MCF 10A (cell line): ENCODE results near the gene SLMAP. TPM values are rescaled to one million over a fixed set of nuclear protein-coding genes. Genes with fewer than 3 reads are reported as not detected.
A peak's percentile ranks its signal among the peaks of the same experiment; 100 is the strongest.
"Not testable (repeated sequence)": the region's sequence is repeated elsewhere in the genome, so short reads cannot be mapped to it uniquely, and the experiment has no call there.

Experiments used
- BruUV-seq: library from RNA; stranded (reverse); fragments of 400-500 nt; replicated peaks from 2 replicates; lab custom pipeline; 2021; lab: Mats Ljungman, UMichigan
- CTCF ChIA-PET: fragments of 300-600 bp; sonication (Branson Sonifier 250); formaldehyde crosslinking; extraction: SDS; loops from one replicate; lab custom pipeline; 2021; ENCODE audit warnings: antibody characterized with exemption, inconsistent platforms; lab: Yijun Ruan, JAX
- POLR2A ChIA-PET: fragments of 300-600, 350-650 bp; sonication (Branson Sonifier 250); formaldehyde crosslinking; extraction: SDS; loops from one replicate; lab custom pipeline; 2020; ENCODE audit warnings: antibody characterized with exemption, inconsistent platforms; lab: Yijun Ruan, JAX
- DNase-seq: peaks from one replicate; pipeline ENCODE4 v3.0.0-alpha.2; 2018; ENCODE audit not compliant: unreplicated experiment
- H3K27ac Mint-ChIP-seq: one replicate; pipeline ENCODE4 v1.8.0; 2022; ENCODE audit warnings: mild to moderate bottlenecking, low read depth, mixed read lengths; ENCODE audit not compliant: unreplicated experiment
- H3K27me3 Mint-ChIP-seq: one replicate; pipeline ENCODE4 v1.8.0; 2022; ENCODE audit warnings: mixed read lengths; ENCODE audit not compliant: insufficient read depth, unreplicated experiment
- H3K36me3 Mint-ChIP-seq: one replicate; pipeline ENCODE4 v1.8.0; 2022; ENCODE audit warnings: mild to moderate bottlenecking, moderate library complexity, mixed read lengths; ENCODE audit not compliant: insufficient read depth, unreplicated experiment
- H3K4me1 Mint-ChIP-seq: one replicate; pipeline ENCODE4 v1.8.0; 2022; ENCODE audit warnings: mixed read lengths; ENCODE audit not compliant: insufficient read depth, unreplicated experiment
- H3K4me3 Mint-ChIP-seq: one replicate; pipeline ENCODE4 v1.8.0; 2022; ENCODE audit warnings: mild to moderate bottlenecking, moderate library complexity, mixed read lengths; ENCODE audit not compliant: unreplicated experiment
- H3K9me3 Mint-ChIP-seq: one replicate; pipeline ENCODE4 v1.8.0; 2022; ENCODE audit warnings: mixed read lengths; ENCODE audit not compliant: unreplicated experiment
- intact Hi-C: fragments of 100-400 bp; cut with micrococcal nuclease; formaldehyde crosslinking; loops from 2 replicates; pipeline ENCODE4 v1.14.1; 2022
- total RNA-seq: library from RNA; stranded (reverse); gene quantifications from 2 replicates; pipeline ENCODE4 v1.2.3, GENCODE V29; 2022
- TF ChIP-seq, protein P1 (sequence below): fragments of 200-600 bp; IDR thresholded peaks from one replicate; pipeline ENCODE4 v1.8.0; 2022; ENCODE audit warnings: antibody characterized with exemption, mild to moderate bottlenecking; ENCODE audit not compliant: unreplicated experiment

Gene SLMAP
- total RNA-seq, 1 experiment from 2014 or later: 77.9 TPM

DNA sequence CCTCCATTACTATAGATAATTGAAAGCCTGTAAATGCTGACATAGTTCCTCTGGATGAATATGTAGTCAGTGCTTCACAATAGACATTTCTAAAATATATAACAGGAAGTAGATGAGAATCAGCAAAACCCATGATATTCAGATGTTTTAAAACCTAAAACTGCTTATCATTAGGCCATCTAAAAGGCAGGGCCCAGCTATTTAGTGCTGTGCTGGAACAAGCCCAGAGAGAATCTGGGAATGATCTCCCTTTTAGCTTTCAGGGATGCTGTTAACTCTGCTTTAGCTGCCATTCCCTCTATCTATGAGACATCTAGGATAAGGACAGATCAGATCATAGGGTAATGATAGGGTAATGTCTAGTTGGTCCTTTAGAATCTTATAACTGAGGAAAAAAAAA, 106.8 kb downstream of the SLMAP start:
- no TSS peak for BruUV-seq
- Mint-ChIP-seq H3K27me3 (no peaks in the 10 kb centered on the region), H3K4me3 (no peak overlapping the region), H3K4me1 (no peaks in the 10 kb centered on the region), H3K27ac (no peak overlapping the region), H3K36me3 (peaks cover 84% of the 10 kb centered on the region), H3K9me3 (no peaks in the 10 kb centered on the region)
- ChIA-PET POLR2A (interaction anchor here (0.7 kb wide), 2 partner anchors 9 to 135 kb away, joined by 3 read pairs; no protein-coding TSS in a partner anchor), CTCF (interaction anchor here (0.5 to 1.1 kb wide), 4 partner anchors 10 to 724 kb away, joined by 3 to 4 read pairs (median 3); no protein-coding TSS in a partner anchor)
- no peak for DNase-seq
- TF ChIP-seq, protein P1, sequence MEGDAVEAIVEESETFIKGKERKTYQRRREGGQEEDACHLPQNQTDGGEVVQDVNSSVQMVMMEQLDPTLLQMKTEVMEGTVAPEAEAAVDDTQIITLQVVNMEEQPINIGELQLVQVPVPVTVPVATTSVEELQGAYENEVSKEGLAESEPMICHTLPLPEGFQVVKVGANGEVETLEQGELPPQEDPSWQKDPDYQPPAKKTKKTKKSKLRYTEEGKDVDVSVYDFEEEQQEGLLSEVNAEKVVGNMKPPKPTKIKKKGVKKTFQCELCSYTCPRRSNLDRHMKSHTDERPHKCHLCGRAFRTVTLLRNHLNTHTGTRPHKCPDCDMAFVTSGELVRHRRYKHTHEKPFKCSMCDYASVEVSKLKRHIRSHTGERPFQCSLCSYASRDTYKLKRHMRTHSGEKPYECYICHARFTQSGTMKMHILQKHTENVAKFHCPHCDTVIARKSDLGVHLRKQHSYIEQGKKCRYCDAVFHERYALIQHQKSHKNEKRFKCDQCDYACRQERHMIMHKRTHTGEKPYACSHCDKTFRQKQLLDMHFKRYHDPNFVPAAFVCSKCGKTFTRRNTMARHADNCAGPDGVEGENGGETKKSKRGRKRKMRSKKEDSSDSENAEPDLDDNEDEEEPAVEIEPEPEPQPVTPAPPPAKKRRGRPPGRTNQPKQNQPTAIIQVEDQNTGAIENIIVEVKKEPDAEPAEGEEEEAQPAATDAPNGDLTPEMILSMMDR: no peak
- intact Hi-C loops: no loop called here

DNA sequence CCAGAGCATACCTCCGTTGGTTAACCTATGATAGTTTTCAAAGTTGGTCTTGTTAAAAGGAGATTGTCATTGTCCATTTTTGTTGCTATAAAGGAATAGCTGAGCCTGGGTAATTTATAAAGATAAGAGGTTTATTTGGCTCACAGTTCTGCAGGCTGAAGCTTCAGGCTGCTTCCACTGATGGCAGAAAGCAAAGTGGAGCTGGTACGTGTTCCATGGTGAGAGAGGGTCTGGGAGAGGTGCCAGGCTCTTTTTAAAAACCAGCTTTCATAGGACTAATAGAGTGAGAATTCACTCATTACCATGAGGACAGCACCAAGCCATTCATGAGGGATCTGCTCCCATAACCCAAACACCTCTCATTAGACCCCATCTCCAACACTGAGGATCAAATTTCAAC, 107.3 kb downstream of the SLMAP start:
- Mint-ChIP-seq H3K27ac (no peak overlapping the region), H3K4me1 (no peaks in the 10 kb centered on the region), H3K27me3 (no peaks in the 10 kb centered on the region), H3K36me3 (peaks cover 79% of the 10 kb centered on the region), H3K9me3 (no peaks in the 10 kb centered on the region), H3K4me3 (no peak overlapping the region)
- intact Hi-C loops: no loop called here
- DNase-seq: no peak
- TF ChIP-seq, protein P1: no peak
- no TSS peak for BruUV-seq
- POLR2A ChIA-PET: interaction anchor here (0.7 kb wide), 2 partner anchors 9 to 134 kb away, joined by 3 read pairs; no protein-coding TSS in a partner anchor
- CTCF ChIA-PET: interaction anchor here (1.0 to 1.1 kb wide), 2 partner anchors 10 to 107 kb away, joined by 3 to 4 read pairs; no protein-coding TSS in a partner anchor

DNA sequence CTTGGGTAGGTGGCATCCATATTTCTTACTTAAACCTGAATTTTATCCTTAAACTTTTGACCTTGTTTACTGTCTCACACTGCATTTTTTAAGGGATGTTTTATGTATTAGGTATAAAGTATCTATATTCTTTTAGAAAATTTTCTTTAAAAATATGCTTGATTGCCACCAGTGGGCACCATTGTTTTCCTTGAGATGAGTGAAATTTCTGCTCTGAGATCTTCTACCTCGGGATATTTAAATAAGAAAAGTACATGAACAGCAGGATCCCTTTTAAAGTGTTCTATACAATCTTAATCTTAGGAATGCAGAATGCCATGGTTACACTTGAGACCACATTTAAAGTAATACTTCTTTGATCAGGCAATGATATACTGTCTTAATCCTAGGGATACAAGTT, 108.7 kb downstream of the SLMAP start:
- H3K4me1 Mint-ChIP-seq: no peaks in the 10 kb centered on the region
- no peak overlapping the region for H3K4me3 Mint-ChIP-seq
- no peaks in the 10 kb centered on the region for H3K27me3 Mint-ChIP-seq
- peak; percentile 21 for DNase-seq
- intact Hi-C loops: loop anchor here (1.0 to 5.0 kb wide), 2 partner anchors 142 to 161 kb away; partner anchors contain the start of gene FLNB
- H3K36me3 Mint-ChIP-seq: peaks cover 65% of the 10 kb centered on the region
- CTCF ChIA-PET: interaction anchor here (0.6 to 2.6 kb wide), 10 partner anchors 9 to 235 kb away, joined by 3 to 9 read pairs (median 4); no protein-coding TSS in a partner anchor
- TF ChIP-seq, protein P1: peak; percentile 46
- POLR2A ChIA-PET: interaction anchor here (1.4 kb wide), 1 partner anchor 106 kb away, joined by 3 read pairs; no protein-coding TSS in a partner anchor
- no TSS peak for BruUV-seq
- H3K9me3 Mint-ChIP-seq: no peaks in the 10 kb centered on the region
- peak overlapping the region; percentile 61 for H3K27ac Mint-ChIP-seq

DNA sequence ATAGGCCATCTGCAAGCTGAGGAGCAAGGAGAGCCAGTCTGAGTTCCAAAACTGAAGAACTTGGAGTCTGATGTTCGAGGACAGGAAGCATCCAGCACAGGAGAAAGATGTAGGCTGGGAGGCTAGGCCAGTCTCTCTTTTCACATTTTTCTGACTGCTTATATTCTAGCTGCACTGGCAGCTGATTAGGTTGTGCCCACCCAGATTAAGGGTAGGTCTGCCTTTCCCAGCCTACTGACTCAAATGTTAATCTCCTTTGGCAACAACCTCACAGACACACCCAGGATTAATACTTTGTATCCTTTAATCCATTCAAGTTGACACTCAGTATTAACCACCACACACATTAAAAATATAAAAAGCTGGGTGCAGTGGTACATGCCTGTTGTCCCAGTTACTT, 113.0 kb downstream of the SLMAP start:
- H3K27me3 Mint-ChIP-seq, H3K4me3 Mint-ChIP-seq, BruUV-seq, DNase-seq, H3K9me3 Mint-ChIP-seq, H3K27ac Mint-ChIP-seq, POLR2A ChIA-PET, H3K4me1 Mint-ChIP-seq: not testable (repeated sequence)
- intact Hi-C loops: loop anchor here (5.0 kb wide), 1 partner anchor 138 kb away; the partner anchor contains the start of gene FLNB
- CTCF ChIA-PET: interaction anchor here (1.4 kb wide), 1 partner anchor 15 kb away, joined by 3 read pairs; no protein-coding TSS in a partner anchor
- peaks cover 35% of the 10 kb centered on the region for H3K36me3 Mint-ChIP-seq
